GM21576 (cell line): Measurements from ENCODE around the gene DAB1.
"Not testable (repeated sequence)": the region's sequence is repeated elsewhere in the genome, so short reads cannot be mapped to it uniquely, and the experiment has no call there.

ENCODE experiments used
- ATAC-seq: cut with Tn5 transposase; IDR thresholded peaks from one replicate; pipeline ENCODE4 v1.9.1; 2021; ENCODE audit warnings: mild to moderate bottlenecking, moderate library complexity; ENCODE audit not compliant: unreplicated experiment

Gene DAB1

GRCh38 chr1:57232500-57232899 lies 191.4 kb downstream of the DAB1 start:
- ATAC-seq: no peak

- no peak for ATAC-seq
Observed at GRCh38 chr1:57229998-57230397, 193.9 kb downstream of the DAB1 start.

- no peak for ATAC-seq
Observed at GRCh38 chr1:57229076-57229475, 194.8 kb downstream of the DAB1 start.

- no peak for ATAC-seq
Observed at GRCh38 chr1:57222801-57223200, 201.1 kb downstream of the DAB1 start.

- ATAC-seq: no peak
Observed at GRCh38 chr1:57222307-57222706, 201.6 kb downstream of the DAB1 start.

- not testable (repeated sequence) for ATAC-seq
Observed at GRCh38 chr1:57220905-57221304, 203.0 kb downstream of the DAB1 start.

GRCh38 chr1:57218487-57219079 lies 205.3 kb downstream of the DAB1 start:
- ATAC-seq: no peak

- no peak for ATAC-seq
Observed at GRCh38 chr1:57217905-57218304, 206.0 kb downstream of the DAB1 start.

- no peak for ATAC-seq
Observed at GRCh38 chr1:57214951-57215575, 208.8 kb downstream of the DAB1 start.

GRCh38 chr1:57210881-57211280 lies 213.0 kb downstream of the DAB1 start:
- ATAC-seq: no peak

- no peak for ATAC-seq
Observed at GRCh38 chr1:57209495-57209894, 214.4 kb downstream of the DAB1 start.

GRCh38 chr1:57208741-57209302 lies 215.0 kb downstream of the DAB1 start:
- ATAC-seq: no peak

GRCh38 chr1:57206038-57206437 lies 217.8 kb downstream of the DAB1 start:
- no peak for ATAC-seq

GRCh38 chr1:57204942-57205787 lies 218.7 kb downstream of the DAB1 start:
- ATAC-seq: no peak

GRCh38 chr1:57204091-57204490 lies 219.8 kb downstream of the DAB1 start:
- ATAC-seq: no peak

GRCh38 chr1:57202241-57202640 lies 221.6 kb downstream of the DAB1 start:
- ATAC-seq: no peak

GRCh38 chr1:57198912-57199311 lies 224.9 kb downstream of the DAB1 start:
- no peak for ATAC-seq

GRCh38 chr1:57195436-57195941 lies 228.4 kb downstream of the DAB1 start:
- no peak for ATAC-seq

- ATAC-seq: no peak
Observed at GRCh38 chr1:57192222-57192621, 231.6 kb downstream of the DAB1 start.

GRCh38 chr1:57190898-57191297 lies 233.0 kb downstream of the DAB1 start:
- no peak for ATAC-seq

- no peak for ATAC-seq
Observed at GRCh38 chr1:57188168-57188567, 235.7 kb downstream of the DAB1 start.
